Left renal pelvis (tissue), 4 donors: Measurements from ENCODE around the gene TAF3. TPM values are rescaled to one million over a fixed set of nuclear protein-coding genes. Genes with fewer than 3 reads are reported as not detected.
"Not testable (repeated sequence)": the region's sequence is repeated elsewhere in the genome, so short reads cannot be mapped to it uniquely, and the experiment has no call there.

Experiments used
- DNase-seq, 4 donors: peaks; one replicate each; pipeline ENCODE4 v3.0.0-alpha.2; 2013; ENCODE audit warnings: low read depth in 4 of 4, low spot score in 3 of 4
- polyA plus RNA-seq, 4 donors: library from polyadenylated mRNA; unstranded; fragments of 120-200 nt; gene quantifications; one replicate each; pipeline ENCODE4 v1.2.1, GENCODE V29; 2013; ENCODE audit not compliant: insufficient read length in 4 of 4

Gene TAF3
- polyA plus RNA-seq, 4 donors = 7.2 to 12.5 (median 11.2) TPM

DNA sequence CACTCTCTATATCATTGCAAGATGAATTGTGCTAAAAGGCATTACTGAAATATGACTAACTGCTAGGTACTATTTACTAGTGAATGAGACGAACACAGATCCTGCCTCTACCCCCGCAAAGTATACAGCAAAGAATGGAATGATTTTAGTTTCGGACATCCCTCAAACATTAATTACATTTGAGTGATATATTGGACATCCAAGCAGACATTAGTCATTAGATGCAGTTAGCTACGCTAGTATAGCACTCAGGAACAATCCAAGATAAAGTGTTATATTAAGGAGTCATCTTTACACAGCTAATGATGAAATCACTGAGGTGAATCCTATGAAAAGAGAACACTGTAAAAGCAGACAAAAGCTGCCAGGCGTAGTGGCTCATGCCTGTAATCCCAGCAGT lies 7.3 kb upstream of the TAF3 start:
- no peak for DNase-seq

GRCh38 chr10:7811743-7812142 lies 6.6 kb upstream of the TAF3 start:
- not testable (repeated sequence) for DNase-seq

- DNase-seq = no peak
Measured at GRCh38 chr10:7813481-7813880, 4.8 kb upstream of the TAF3 start.

DNA sequence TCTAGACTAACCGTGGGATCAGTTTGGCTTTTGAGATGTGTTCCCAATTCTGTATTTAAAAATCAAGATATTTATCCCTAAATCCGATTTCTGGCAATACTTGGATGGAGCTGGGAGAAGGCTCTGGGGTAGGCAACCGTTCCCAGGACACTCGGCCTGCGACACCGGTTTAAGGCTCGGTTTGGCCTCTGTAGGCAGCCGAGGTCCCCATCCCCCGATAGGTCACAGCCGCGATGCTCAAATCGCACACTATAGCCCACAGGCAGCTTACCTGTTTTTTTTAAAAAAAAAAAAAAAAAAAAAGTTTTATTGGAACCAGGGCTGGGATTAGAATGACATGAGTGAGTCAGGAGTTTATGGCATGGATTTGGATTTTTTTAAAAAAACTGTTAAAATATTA lies 729 bp upstream of the TAF3 start:
- DNase-seq = no peak

DNA sequence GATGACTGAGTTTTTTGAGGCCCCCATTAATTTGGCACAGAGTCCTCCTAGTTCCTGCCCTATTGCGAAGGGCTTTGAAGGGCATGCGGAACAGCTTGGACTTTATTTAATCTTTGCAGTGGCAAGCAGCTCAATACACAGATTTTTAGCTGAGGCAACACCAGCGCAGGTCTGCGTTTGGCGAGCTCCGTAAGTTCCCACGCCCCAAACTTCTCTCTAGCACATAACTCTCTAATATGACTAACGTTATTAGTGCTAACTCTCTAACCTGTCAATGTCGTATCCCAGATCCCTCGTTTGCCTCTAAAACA lies 366 bp upstream of the TAF3 start:
- no peak for DNase-seq

GRCh38 chr10:7819121-7819460 lies 786 bp downstream of the TAF3 start:
- peak in 1 of 4 donors; percentile 20 for DNase-seq

GRCh38 chr10:7824251-7824650 lies 5.9 kb downstream of the TAF3 start:
- no peak for DNase-seq

- no peak for DNase-seq
Measured at GRCh38 chr10:7826971-7827370, 8.7 kb downstream of the TAF3 start.

- DNase-seq = no peak
Measured at GRCh38 chr10:7829289-7829834, 11.1 kb downstream of the TAF3 start.

GRCh38 chr10:7832060-7832459 lies 13.8 kb downstream of the TAF3 start:
- DNase-seq = no peak

GRCh38 chr10:7833210-7833609 lies 14.9 kb downstream of the TAF3 start:
- no peak for DNase-seq

GRCh38 chr10:7834262-7834661 lies 16.0 kb downstream of the TAF3 start:
- no peak for DNase-seq

GRCh38 chr10:7836571-7836970 lies 18.3 kb downstream of the TAF3 start:
- DNase-seq = no peak

GRCh38 chr10:7846591-7846990 lies 28.3 kb downstream of the TAF3 start:
- no peak for DNase-seq

GRCh38 chr10:7853226-7853842 lies 35.0 kb downstream of the TAF3 start:
- no peak for DNase-seq

- DNase-seq = no peak
Measured at GRCh38 chr10:7853890-7854289, 35.6 kb downstream of the TAF3 start.

DNA sequence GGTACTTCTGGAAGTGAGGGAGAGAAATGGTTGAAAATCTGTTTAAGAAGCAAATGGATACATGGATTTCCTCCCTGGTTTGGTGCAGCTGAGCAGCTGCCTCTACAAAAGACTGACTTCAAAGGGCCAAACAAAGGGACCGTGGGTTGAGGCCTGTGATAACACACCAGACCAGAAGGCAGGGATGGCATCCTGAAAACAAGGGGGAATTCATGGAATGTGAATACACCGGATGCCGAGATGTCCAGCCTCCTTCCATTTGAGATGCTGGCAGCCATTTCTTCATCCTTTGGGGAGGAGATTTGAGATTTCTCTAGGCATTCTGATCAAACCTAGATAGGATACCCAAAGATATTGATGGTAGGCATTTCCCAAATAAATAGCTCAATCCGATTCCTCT lies 36.9 kb downstream of the TAF3 start:
- no peak for DNase-seq

GRCh38 chr10:7856678-7857077 lies 38.4 kb downstream of the TAF3 start:
- DNase-seq = no peak

DNA sequence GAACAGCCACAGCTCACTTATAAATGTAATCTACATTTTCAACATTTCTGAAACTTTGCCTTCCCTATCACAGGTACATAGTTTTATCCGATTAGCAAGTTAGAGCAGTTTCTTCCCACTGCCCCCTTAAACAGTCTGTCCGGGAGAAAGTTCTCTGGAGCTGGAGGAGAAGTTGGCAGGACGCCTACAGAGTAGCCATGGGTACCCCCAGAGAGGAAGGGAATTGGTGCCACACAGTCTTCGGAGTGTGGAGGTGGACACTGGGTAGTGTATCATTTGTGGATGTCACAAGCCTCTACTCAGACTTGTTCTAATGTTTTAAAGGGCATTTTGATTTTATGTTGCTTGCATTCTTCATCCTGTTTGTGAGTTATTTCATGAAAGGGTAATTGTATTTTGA lies 39.0 kb downstream of the TAF3 start:
- no peak for DNase-seq

GRCh38 chr10:7861509-7862120 lies 43.3 kb downstream of the TAF3 start:
- no peak for DNase-seq

DNA sequence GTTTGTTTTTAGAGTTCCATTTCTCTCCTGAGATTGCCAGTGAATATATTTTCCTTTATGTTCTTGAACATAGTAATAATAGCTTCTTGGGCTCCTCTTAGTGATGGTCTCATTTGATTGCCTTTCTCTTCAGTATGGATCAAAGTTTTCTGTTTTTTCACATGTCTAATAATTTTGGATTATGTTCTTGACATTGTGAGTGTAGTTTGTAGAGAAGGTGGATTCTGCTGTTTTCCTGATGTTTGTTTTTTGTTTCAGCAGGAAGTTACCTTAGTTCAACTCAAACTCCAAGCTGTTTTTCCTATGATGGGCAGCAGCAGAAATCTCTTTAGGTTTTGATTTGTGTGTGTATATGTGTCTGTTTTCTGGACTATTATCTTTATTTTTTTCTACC lies 43.8 kb downstream of the TAF3 start:
- no peak for DNase-seq

- no peak for DNase-seq
Measured at GRCh38 chr10:7866176-7866575, 47.9 kb downstream of the TAF3 start.

DNA sequence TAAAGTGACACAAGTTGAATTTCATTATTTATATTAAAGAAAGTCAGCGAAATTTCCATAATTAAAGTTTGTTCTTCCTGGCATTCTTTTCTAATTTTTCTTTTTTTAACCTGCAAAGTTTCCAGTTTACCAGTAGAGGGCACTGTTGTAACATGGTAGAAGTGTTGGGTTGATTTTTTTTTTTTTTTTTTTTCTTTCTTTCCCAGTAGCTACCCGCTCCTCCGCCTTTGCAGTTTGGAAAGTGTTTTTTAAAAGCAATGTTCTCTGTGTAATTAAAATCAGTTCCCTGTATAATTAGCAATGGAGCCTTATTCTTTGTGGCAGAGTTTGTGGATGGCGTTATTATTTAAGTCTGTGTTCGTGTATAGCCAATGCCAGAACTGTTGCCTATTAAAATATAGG lies 53.7 kb downstream of the TAF3 start:
- DNase-seq = peak in 1 of 4 donors; percentile 29
